GM20000 (cell line): ENCODE data around the gene BANK1.

Experiments used
- DNase-seq: peaks from one replicate; pipeline ENCODE4 v3.0.0; 2012; ENCODE audit warnings: low spot score
- CTCF ChIP-seq: IDR thresholded peaks from 2 replicates; pipeline ENCODE4 v1.5.1; 2012; ENCODE audit warnings: mild to moderate bottlenecking, control low read depth; ENCODE audit errors: extremely low read depth, missing control alignments

Gene BANK1

GRCh38 chr4:101914761-101915160 is 124.2 kb downstream of the BANK1 start:
- no peak for TF ChIP-seq CTCF
- DNase-seq = no peak

GRCh38 chr4:101919373-101919977 is 128.9 kb downstream of the BANK1 start:
- no peak for DNase-seq
- no peak for TF ChIP-seq CTCF

GRCh38 chr4:101921370-101921769 is 130.8 kb downstream of the BANK1 start:
- TF ChIP-seq CTCF = no peak
- no peak for DNase-seq

GRCh38 chr4:101931619-101932018 is 141.1 kb downstream of the BANK1 start:
- DNase-seq = no peak
- no peak for TF ChIP-seq CTCF

GRCh38 chr4:101933855-101934254 is 143.3 kb downstream of the BANK1 start:
- TF ChIP-seq CTCF = no peak
- no peak for DNase-seq

- no peak for TF ChIP-seq CTCF
- no peak for DNase-seq
Observed at GRCh38 chr4:101938836-101939235, 148.3 kb downstream of the BANK1 start.

- DNase-seq = no peak
- no peak for TF ChIP-seq CTCF
Observed at GRCh38 chr4:101941816-101942358, 151.4 kb downstream of the BANK1 start.
